B cell (primary cell): ENCODE measurements around the gene DCBLD1. TPM values are rescaled to one million over a fixed set of nuclear protein-coding genes. Genes with fewer than 3 reads are reported as not detected.

Source experiments
- ATAC-seq: fragments of 200-7000 bp; cut with Tn5 transposase; one replicate; pipeline ENCODE4 v1.10.0; 2021; ENCODE audit warnings: low read depth, mild to moderate bottlenecking, moderate number of reproducible peaks, moderate library complexity
- CTCF ChIA-PET: fragments of 350-600 bp; sonication (Branson Sonifier 250); formaldehyde crosslinking; loops from one replicate; lab custom pipeline; 2021; ENCODE audit warnings: antibody characterized with exemption, inconsistent platforms; lab: Charles Lee
- POLR2A ChIA-PET: fragments of 350-600 bp; sonication (Branson Sonifier 250); formaldehyde crosslinking; loops from one replicate; lab custom pipeline; 2021; ENCODE audit warnings: antibody characterized with exemption; lab: Charles Lee
- DNase-seq: peaks from one replicate; pipeline ENCODE4 v3.0.0; 2013
- H2AFZ ChIP-seq: 2 replicates; pipeline ENCODE4 v1.6.1; 2012; ENCODE audit warnings: mild to moderate bottlenecking, low read depth, low read length; ENCODE audit not compliant: insufficient read depth, poor library complexity, severe bottlenecking
- H3K27ac ChIP-seq, 2 donors: 1 replicate in 1 of 2; 2 replicates in 1 of 2; pipeline ENCODE4 v1.5.1; 2012 to 2013; ENCODE audit warnings: low read length in 2 of 2, mild to moderate bottlenecking in 2 of 2, moderate library complexity in 1 of 2
- H3K27me3 ChIP-seq, 4 experiments: fragments of 200-600 bp in 1 of 4; sonication (generic) in 1 of 4; replicated peaks in 1 of 4; 1 replicate in 2 of 4; 2 replicates in 2 of 4; pipeline versions ENCODE4 v1.6.1 to v1.7.0; 2013 to 2016; ENCODE audit warnings: low read length in 3 of 4, mild to moderate bottlenecking in 2 of 4, mixed read lengths in 1 of 4, moderate library complexity in 1 of 4; ENCODE audit not compliant: insufficient read depth in 4 of 4, control insufficient read depth in 3 of 4; ENCODE audit errors: control extremely low read depth in 1 of 4
- H3K36me3 ChIP-seq, 2 experiments: replicated peaks in 1 of 2; 1 replicate in 1 of 2; 2 replicates in 1 of 2; pipeline versions ENCODE4 v1.6.1 to v1.7.1; 2013; ENCODE audit warnings: low read length in 1 of 2; ENCODE audit not compliant: insufficient read depth in 2 of 2, control insufficient read depth in 1 of 2; ENCODE audit errors: control extremely low read depth in 1 of 2, extremely low read depth in 1 of 2
- H3K4me1 ChIP-seq, 2 donors: fragments of 200-600 bp in 1 of 2; sonication (generic) in 1 of 2; 1 replicate in 1 of 2; 2 replicates in 1 of 2; pipeline versions ENCODE4 v1.5.1 to v1.6.1; 2013 to 2017; ENCODE audit warnings: low read length in 2 of 2; ENCODE audit not compliant: control insufficient read depth in 2 of 2, insufficient read depth in 2 of 2
- H3K4me2 ChIP-seq: replicated peaks from 2 replicates; pipeline ENCODE3; 2012; ENCODE audit warnings: mild to moderate bottlenecking, low read depth, low read length; ENCODE audit not compliant: poor library complexity, severe bottlenecking
- H3K4me3 ChIP-seq, 5 experiments: fragments of 200-600 bp in 1 of 5; sonication (generic) in 1 of 5; 1 replicate in 3 of 5; 2 replicates in 2 of 5; pipeline versions ENCODE4 v1.5.1 to v1.7.0; 2011 to 2016; ENCODE audit warnings: low read length in 4 of 5, mild to moderate bottlenecking in 4 of 5, low read depth in 2 of 5, control low read depth in 1 of 5, moderate library complexity in 1 of 5; ENCODE audit not compliant: insufficient read depth in 1 of 5; ENCODE audit errors: control extremely low read depth in 1 of 5, extremely low read depth in 1 of 5
- H3K79me2 ChIP-seq: fragments of 200-600 bp; sonication (generic); one replicate; pipeline ENCODE4 v1.6.0; 2016; ENCODE audit warnings: low read length; ENCODE audit not compliant: control insufficient read depth, insufficient read depth
- H3K9ac ChIP-seq: fragments of 200-600 bp; sonication (generic); 2 replicates; pipeline ENCODE4 v1.6.1; 2017; ENCODE audit warnings: mild to moderate bottlenecking, low read length, moderate library complexity
- H3K9me3 ChIP-seq, 3 donors: one replicate each; pipeline versions ENCODE4 v1.6.1 to v1.7.1; 2013; ENCODE audit warnings: low read length in 2 of 3; ENCODE audit not compliant: control insufficient read depth in 2 of 3, insufficient read depth in 1 of 3; ENCODE audit errors: control extremely low read depth in 1 of 3
- H4K20me1 ChIP-seq: 2 replicates; pipeline ENCODE4 v1.6.0; 2012; ENCODE audit warnings: mild to moderate bottlenecking, low read length; ENCODE audit not compliant: insufficient read depth, control insufficient read depth, poor library complexity, severe bottlenecking
- H3K27ac Mint-ChIP-seq: one replicate; pipeline ENCODE4 v1.8.0; 2021; ENCODE audit warnings: mixed read lengths
- H3K27me3 Mint-ChIP-seq: one replicate; pipeline ENCODE4 v1.8.0; 2021; ENCODE audit warnings: mixed read lengths
- H3K4me1 Mint-ChIP-seq: one replicate; pipeline ENCODE4 v1.8.0; 2021; ENCODE audit warnings: mixed read lengths
- H3K4me3 Mint-ChIP-seq: one replicate; pipeline ENCODE4 v1.8.0; 2021; ENCODE audit warnings: mixed read lengths
- H3K9me3 Mint-ChIP-seq: one replicate; pipeline ENCODE4 v1.8.0; 2022; ENCODE audit warnings: mixed read lengths; ENCODE audit not compliant: insufficient read depth
- EZH2 ChIP-seq: IDR thresholded peaks from 2 replicates; pipeline ENCODE4 v1.6.1; 2012; ENCODE audit warnings: borderline replicate concordance, low read depth, mild to moderate bottlenecking, moderate library complexity, low read length; ENCODE audit not compliant: insufficient read depth, poor library complexity, severe bottlenecking
- whole genome bisulfite sequencing: methylation state at CpG from one replicate; pipeline ENCODE4 v1.1.5; 2013; ENCODE audit warnings: missing lambda C conversion rate; ENCODE audit not compliant: insufficient coverage; 5-methylcytosine and 5-hydroxymethylcytosine counted together
- intact Hi-C: fragments of 100-400 bp; cut with micrococcal nuclease; formaldehyde crosslinking; loops from one replicate; pipeline ENCODE4 v1.10.0; 2022
- polyA plus RNA-seq: library from polyadenylated mRNA; depleted of rRNA; stranded (reverse); fragments of >200 nt; gene quantifications from 2 replicates; pipeline ENCODE4 v1.2.3, GENCODE V29; 2012
- total RNA-seq, 2 donors: library from RNA; stranded (reverse); fragments of 120-200 nt in 1 of 2; gene quantifications; 1 replicate in 1 of 2; 2 replicates in 1 of 2; pipeline versions ENCODE4 v1.2.3 to v1.2.4, GENCODE V29; 2013 to 2022
- TF ChIP-seq, protein P1 (sequence below): fragments of 200-600 bp; IDR thresholded peaks from one replicate; pipeline ENCODE4 v1.8.0; 2022; ENCODE audit warnings: antibody characterized with exemption, mild to moderate bottlenecking

The DCBLD1 gene
- total and polyA plus RNA-seq, 2 donors (not counting 1 experiment from before 2014, with no cell fraction given) = 0.21 to 0.37 TPM

DNA sequence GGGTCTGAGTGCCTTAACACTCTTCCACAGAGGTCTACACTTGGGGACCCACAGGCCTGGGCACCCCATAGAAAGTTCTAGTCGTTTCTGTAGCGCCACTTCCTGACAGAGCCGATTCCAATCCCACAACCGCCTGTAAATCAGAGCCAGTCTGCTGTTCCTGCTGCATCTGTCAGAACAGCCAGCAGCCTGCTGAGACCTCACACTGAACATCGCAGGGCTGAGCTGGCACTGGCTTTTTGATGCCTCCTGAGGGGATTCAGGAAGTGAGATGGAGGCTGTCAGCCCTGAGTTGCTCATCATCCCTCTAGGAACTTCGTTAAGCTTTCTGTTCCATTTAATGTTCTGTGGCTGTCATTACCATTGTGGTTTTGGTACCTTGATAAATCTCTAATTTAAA lies 48.9 kb downstream of the DCBLD1 start:
- no peaks in the 10 kb centered on the region for H4K20me1 ChIP-seq
- H3K27me3 Mint-ChIP-seq = peaks cover 26% of the 10 kb centered on the region
- no peak for TF ChIP-seq EZH2
- TF ChIP-seq, protein P1, sequence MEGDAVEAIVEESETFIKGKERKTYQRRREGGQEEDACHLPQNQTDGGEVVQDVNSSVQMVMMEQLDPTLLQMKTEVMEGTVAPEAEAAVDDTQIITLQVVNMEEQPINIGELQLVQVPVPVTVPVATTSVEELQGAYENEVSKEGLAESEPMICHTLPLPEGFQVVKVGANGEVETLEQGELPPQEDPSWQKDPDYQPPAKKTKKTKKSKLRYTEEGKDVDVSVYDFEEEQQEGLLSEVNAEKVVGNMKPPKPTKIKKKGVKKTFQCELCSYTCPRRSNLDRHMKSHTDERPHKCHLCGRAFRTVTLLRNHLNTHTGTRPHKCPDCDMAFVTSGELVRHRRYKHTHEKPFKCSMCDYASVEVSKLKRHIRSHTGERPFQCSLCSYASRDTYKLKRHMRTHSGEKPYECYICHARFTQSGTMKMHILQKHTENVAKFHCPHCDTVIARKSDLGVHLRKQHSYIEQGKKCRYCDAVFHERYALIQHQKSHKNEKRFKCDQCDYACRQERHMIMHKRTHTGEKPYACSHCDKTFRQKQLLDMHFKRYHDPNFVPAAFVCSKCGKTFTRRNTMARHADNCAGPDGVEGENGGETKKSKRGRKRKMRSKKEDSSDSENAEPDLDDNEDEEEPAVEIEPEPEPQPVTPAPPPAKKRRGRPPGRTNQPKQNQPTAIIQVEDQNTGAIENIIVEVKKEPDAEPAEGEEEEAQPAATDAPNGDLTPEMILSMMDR = no peak
- DNase-seq (no peak), ATAC-seq (no peak)
- H3K9me3 Mint-ChIP-seq = no peaks in the 10 kb centered on the region
- WGBS = 30% methylated on average over 5 of the region's 6 CpGs
- H3K9me3 ChIP-seq = no peaks in the 10 kb centered on the region
- no peaks in the 10 kb centered on the region for H3K27me3 ChIP-seq
- no peak overlapping the region for H3K4me3 ChIP-seq
- ChIA-PET CTCF (no interaction called here), POLR2A (no interaction called here)
- H3K4me1 Mint-ChIP-seq = no peaks in the 10 kb centered on the region
- intact Hi-C loops = no loop called here
- H3K79me2 ChIP-seq = no peaks in the 10 kb centered on the region
- H2AFZ ChIP-seq = no peak overlapping the region
- no peak overlapping the region for H3K27ac ChIP-seq
- no peak overlapping the region for H3K27ac Mint-ChIP-seq
- no peaks in the 10 kb centered on the region for H3K4me1 ChIP-seq
- no peaks in the 10 kb centered on the region for H3K36me3 ChIP-seq
- H3K9ac ChIP-seq = no peak overlapping the region
- no peak overlapping the region for H3K4me2 ChIP-seq
- no peak overlapping the region for H3K4me3 Mint-ChIP-seq

DNA sequence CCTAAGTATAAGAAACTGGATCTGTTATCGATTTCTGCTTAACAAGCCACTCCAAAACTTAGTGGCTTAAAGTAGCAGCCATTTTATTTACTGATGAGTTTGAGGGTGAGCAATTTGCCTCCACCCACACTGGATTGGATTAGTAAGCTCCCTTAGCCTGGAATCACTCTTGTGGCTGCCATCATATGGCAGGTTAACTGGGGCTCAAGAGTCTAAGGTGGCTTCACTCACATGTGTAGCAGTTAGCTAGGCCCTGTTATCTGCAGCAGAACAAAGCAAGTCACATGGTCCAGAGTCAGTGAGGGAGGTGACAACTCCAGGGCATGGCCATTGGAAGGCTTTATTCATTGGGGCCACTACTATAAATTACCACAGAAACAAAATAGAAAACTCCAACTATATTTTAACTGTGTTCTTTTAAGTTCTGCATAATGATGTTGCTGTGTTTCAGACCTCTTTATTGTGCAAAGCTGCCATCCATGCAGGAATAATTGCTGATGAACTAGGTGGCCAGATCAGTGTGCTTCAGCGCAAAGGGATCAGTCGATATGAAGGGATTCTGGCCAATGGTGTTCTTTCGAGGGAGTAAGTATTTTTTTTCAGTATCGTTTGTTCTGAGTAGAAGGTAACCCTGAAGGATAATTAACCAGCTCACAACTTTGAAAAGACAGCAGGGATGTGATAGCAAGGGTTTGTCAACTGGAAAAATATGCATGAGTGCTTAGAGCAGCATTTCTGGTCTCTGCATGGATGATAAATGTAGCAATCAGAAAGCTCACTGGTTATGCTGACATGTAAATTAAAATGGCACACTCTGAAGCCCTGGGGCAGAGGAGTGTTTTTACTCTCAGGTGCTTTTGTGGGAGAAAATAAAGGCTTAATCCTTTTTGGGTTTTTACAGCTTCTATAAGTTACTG lies 49.6 kb downstream of the DCBLD1 start:
- no peak for DNase-seq
- ChIA-PET POLR2A (no interaction called here), CTCF (no interaction called here)
- TF ChIP-seq EZH2 = no peak
- TF ChIP-seq, protein P1 = no peak
- Histone ChIP-seq H3K4me1 (no peaks in the 10 kb centered on the region), H4K20me1 (no peaks in the 10 kb centered on the region), H3K27me3 (no peaks in the 10 kb centered on the region), H2AFZ (no peak overlapping the region), H3K36me3 (no peaks in the 10 kb centered on the region), H3K9me3 (no peaks in the 10 kb centered on the region), H3K4me3 (no peak overlapping the region), H3K27ac (no peak overlapping the region), H3K4me2 (no peak overlapping the region), H3K9ac (no peak overlapping the region), H3K79me2 (no peaks in the 10 kb centered on the region)
- H3K9me3 Mint-ChIP-seq = no peaks in the 10 kb centered on the region
- ATAC-seq = no peak
- 92% methylated on average over 4 of the region's 5 CpGs for WGBS
- peaks cover 33% of the 10 kb centered on the region for H3K27me3 Mint-ChIP-seq
- intact Hi-C loops = no loop called here
- no peaks in the 10 kb centered on the region for H3K4me1 Mint-ChIP-seq
- no peak overlapping the region for H3K27ac Mint-ChIP-seq
- H3K4me3 Mint-ChIP-seq = no peak overlapping the region
